GM20000 (cell line): ENCODE measurements around the gene SIN3A.
"Not testable (repeated sequence)": the region's sequence is repeated elsewhere in the genome, so short reads cannot be mapped to it uniquely, and the experiment has no call there.

Experiments used
- DNase-seq: peaks from one replicate; pipeline ENCODE4 v3.0.0; 2012; ENCODE audit warnings: low spot score
- TF ChIP-seq, protein P1 (sequence below): IDR thresholded peaks from 2 replicates; pipeline ENCODE4 v1.5.1; 2012; ENCODE audit warnings: mild to moderate bottlenecking, control low read depth; ENCODE audit errors: extremely low read depth, missing control alignments

Gene SIN3A

DNA sequence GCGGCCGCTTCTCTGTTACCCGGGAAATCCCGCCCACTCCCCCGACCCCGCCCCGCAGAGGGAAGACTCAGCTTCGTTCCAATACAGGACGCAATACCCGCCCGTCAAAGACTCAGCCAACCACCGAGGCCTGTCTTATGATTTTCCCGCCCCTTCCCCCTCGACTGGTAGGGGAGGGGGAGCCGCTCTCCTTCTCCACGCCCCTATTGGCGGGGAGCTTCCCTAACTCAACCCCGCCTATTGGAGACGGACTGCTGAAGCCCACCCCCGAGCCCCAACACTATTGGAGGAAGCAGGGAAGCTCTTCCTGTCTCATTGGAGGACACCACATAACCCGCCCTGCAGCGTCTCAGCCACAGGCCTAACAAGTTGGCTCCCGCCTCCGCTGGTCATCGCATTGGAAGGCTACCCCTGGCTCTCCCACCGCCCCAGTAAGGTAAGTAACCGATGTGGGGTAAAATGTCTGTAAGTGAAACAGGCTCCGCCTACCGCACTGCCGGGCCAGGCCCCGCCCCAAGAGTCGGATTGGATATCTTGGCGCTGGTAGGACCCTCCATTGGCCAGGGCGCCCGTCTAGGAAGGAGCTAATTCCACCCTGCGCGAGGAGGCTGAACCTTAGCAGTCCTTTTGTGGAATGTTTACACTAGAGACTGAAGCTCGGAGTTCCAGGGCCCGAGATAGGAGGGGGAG, at the start of gene SIN3A:
Gene SIN3A (minus strand): TSS at position 17 of the 690 bp plus-strand sequence. CDS start 21,315 bp downstream, outside the sequence.
- DNase-seq = peak; percentile 85
- TF ChIP-seq, protein P1, sequence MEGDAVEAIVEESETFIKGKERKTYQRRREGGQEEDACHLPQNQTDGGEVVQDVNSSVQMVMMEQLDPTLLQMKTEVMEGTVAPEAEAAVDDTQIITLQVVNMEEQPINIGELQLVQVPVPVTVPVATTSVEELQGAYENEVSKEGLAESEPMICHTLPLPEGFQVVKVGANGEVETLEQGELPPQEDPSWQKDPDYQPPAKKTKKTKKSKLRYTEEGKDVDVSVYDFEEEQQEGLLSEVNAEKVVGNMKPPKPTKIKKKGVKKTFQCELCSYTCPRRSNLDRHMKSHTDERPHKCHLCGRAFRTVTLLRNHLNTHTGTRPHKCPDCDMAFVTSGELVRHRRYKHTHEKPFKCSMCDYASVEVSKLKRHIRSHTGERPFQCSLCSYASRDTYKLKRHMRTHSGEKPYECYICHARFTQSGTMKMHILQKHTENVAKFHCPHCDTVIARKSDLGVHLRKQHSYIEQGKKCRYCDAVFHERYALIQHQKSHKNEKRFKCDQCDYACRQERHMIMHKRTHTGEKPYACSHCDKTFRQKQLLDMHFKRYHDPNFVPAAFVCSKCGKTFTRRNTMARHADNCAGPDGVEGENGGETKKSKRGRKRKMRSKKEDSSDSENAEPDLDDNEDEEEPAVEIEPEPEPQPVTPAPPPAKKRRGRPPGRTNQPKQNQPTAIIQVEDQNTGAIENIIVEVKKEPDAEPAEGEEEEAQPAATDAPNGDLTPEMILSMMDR = no peak

DNA sequence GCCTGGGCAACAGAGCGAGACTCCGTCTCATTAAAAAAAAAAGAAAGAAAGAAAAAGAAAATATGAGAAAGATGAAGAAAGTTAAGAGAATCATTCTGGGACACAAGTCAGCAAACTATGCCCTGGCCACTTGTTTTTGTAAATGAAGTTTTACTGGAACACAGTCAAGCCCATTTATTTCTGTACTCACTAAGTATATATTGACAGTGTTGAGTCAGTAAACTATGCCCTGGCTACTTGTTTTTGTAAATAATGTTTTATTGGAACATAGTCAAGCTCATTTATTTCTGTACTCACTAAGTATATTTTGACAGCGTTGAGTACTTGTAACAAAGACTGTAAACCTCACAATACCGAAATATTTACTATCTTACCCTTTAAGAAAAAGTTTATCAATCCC, 42.2 kb upstream of the SIN3A start:
- TF ChIP-seq, protein P1 = no peak
- no peak for DNase-seq

DNA sequence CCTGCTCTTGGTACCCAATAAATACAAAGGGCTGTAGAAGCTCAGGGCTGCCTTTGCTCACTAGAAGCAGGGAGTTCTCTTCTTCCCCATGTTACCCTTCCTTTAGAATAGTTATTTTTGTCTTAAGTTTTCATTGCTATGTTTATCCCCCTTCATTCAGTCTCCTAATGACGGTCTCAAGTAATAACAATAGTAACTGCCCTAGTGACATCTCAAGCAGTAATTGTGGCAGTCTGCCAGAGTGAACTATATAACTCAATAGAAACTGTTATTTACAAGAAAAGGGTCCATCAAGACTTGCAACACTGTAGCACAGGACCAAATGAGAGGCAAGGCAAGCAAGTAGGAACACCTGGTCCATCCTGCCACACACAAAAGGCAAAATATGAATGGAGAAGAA, 32.5 kb upstream of the SIN3A start:
- TF ChIP-seq, protein P1 = no peak
- no peak for DNase-seq

DNA sequence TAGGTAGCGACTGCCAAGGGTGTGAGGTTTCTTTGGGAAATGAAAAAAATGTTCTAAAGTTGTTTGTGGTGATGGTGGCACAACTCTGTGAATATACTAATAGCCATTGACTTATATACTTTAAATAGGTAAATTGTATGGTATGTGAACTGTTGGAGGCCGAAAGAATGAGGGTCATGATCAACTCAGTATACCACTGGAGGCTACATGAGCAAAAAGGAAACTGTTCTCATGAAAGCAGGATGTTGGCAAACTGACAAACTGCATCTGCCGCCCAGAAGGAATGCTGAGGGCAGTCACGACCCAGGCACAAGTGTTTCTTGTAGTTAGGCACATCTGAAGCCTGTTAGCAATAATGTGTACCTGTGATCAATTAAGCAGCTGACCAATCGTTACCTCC, 32.1 kb upstream of the SIN3A start:
- not testable (repeated sequence) for DNase-seq

DNA sequence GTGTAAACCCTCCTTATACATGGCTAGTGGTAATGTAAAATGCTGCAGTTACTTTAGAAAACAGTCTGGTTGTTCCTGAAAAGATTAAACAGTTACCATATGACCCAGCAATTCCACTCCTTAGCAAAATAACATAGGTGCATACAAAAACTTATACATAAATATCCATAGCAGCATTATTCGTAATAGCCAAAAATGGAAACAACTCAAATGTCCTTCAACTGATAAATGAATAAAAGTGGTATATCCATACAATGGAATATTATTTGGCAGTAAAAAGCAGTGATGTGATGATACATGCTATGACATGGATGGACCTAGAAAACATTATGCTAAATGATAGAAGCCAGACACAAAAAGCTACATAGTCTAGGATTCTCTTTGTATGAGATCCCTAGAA, 31.6 kb upstream of the SIN3A start:
- DNase-seq = no peak
- TF ChIP-seq, protein P1 = no peak

DNA sequence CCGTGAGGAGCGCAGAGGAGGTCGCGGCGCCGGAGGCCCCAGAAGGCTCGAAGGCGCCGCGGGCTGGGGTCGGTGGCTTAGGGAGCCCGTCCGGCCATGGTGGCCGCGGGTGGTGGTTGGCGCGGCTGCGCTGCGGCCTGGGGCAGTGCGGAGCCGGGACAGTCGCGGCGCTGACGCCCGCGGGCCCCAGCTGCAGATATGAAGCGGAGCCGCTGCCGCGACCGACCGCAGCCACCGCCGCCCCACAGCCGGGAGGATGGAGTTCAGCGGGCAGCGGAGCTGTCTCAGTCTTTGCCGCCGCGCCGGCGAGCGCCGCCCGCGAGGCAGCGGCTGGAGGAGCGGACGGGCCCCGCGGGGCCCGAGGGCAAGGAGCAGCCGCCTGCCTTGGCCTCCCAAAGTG, 29.0 kb upstream of the SIN3A start:
- DNase-seq = not testable (repeated sequence)

DNA sequence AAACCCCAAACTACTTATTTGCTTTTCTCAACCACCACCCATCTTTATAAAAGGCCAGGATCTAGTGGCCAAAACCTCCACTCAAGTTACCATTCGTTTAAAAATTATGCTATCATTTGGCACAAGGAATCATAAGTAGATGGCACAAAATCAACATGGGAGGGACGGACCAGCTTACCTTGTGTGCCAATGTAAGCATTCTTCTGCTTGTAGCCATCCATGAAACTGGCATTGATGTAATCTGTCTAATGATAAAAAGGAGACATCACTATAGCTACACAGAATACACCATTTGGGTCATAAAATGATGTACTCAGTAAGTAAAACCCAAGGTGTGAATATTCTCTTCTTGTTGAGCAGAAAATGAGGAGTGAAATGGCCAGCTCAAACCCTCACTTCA, 28.2 kb upstream of the SIN3A start:
- DNase-seq = no peak
- TF ChIP-seq, protein P1 = no peak

DNA sequence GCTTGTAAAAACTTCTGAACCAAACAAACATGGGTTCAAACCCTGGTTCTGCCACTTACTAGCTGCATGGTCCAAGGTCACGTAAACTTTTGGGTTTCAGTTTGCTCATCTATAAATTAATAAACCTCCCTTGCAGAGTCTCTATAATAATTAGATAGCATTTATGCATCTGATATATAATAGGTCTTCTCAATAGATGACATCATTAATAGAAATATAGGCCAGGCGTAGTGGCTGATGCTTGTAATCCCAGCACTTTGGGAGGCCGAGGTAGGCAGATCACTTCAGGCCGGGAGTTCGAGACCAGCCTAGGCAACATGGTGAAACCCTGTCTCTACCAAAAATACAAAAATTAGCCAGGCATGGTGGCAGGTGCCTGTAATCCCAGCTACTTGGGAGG, 25.6 kb upstream of the SIN3A start:
- DNase-seq = not testable (repeated sequence)

DNA sequence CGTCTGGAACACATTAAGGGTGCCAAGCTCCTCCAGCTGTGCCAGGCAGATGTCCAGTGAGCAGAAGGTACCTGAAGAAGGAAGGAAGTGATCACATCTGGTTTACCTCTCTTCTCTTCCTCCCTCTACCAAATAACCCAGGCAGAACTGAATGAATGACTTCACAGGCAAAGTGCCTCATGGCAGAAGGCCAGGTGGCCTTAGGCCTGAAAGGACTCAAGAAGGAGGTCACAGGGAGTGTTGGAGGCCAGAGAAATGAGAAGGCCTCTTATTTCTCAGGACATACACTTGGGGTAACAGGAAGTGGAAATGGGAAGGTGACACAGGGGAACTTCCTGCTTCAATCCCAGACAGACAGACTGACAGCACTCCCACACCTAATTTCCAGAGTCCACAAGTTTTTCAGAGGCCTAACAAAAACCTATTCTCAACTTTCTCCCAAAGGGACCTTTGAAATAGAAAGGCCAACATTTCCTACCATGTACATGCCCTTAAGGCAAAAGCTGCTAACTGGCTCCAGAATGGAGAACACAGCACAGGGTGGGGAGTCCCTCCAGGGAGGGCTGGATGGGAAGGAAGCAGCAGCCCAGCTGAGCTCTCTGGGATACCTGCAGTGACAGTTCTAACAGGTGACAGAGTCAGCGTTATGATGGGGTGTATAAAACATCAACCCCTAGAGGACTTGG, 17.6 kb upstream of the SIN3A start:
- TF ChIP-seq, protein P1 = no peak
- no peak for DNase-seq
